ENCODE measurements around the gene SLC44A3.

- TF ChIP-seq POLR2A (IDR thresholded peaks at IDR 0.05; ENCODE audit: low read depth) (no peak), EP300 (IDR thresholded peaks at IDR 0.05) (no peak)
- TF ChIP-seq, protein P1, sequence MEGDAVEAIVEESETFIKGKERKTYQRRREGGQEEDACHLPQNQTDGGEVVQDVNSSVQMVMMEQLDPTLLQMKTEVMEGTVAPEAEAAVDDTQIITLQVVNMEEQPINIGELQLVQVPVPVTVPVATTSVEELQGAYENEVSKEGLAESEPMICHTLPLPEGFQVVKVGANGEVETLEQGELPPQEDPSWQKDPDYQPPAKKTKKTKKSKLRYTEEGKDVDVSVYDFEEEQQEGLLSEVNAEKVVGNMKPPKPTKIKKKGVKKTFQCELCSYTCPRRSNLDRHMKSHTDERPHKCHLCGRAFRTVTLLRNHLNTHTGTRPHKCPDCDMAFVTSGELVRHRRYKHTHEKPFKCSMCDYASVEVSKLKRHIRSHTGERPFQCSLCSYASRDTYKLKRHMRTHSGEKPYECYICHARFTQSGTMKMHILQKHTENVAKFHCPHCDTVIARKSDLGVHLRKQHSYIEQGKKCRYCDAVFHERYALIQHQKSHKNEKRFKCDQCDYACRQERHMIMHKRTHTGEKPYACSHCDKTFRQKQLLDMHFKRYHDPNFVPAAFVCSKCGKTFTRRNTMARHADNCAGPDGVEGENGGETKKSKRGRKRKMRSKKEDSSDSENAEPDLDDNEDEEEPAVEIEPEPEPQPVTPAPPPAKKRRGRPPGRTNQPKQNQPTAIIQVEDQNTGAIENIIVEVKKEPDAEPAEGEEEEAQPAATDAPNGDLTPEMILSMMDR (IDR thresholded peaks at IDR 0.05): no peak
Measured at GRCh38 chr1:94894630-94895029, 74.5 kb downstream of the SLC44A3 start.
